Motor neuron (in vitro differentiated cells): ENCODE results near the gene TRIM49D1. TPM values are rescaled to one million over a fixed set of nuclear protein-coding genes. Genes with fewer than 3 reads are reported as not detected.
"Not testable (repeated sequence)": the region's sequence is repeated elsewhere in the genome, so short reads cannot be mapped to it uniquely, and the experiment has no call there.

Source experiments
- ATAC-seq, 8 experiments: fragments of 200-7000 bp; cut with Tn5 transposase; replicated peaks in 6 of 8; 2 replicates each; pipeline ENCODE4 v1.8.0; 2021; ENCODE audit warnings: mild to moderate bottlenecking in 8 of 8, moderate library complexity in 8 of 8
- H3K27ac ChIP-seq, 2 donors: fragments of 250-450 bp; sonication (Bioruptor Pico); 2 replicates each; pipeline ENCODE4 v1.9.0; 2021; ENCODE audit warnings: antibody characterized with exemption in 2 of 2, mild to moderate bottlenecking in 2 of 2, moderate library complexity in 1 of 2
- H3K4me1 ChIP-seq, 2 donors: fragments of 250-450 bp; sonication (Bioruptor Pico); replicated peaks in 1 of 2; 2 replicates each; pipeline ENCODE4 v1.6.1; 2021; ENCODE audit warnings: antibody characterized with exemption in 2 of 2, mild to moderate bottlenecking in 2 of 2, moderate library complexity in 1 of 2
- H3K4me3 ChIP-seq, 5 donors: fragments of 250-450 bp; sonication (Bioruptor Pico); 2 replicates each; pipeline ENCODE4 v1.9.0; 2021; ENCODE audit warnings: antibody characterized with exemption in 5 of 5, mild to moderate bottlenecking in 5 of 5, moderate library complexity in 4 of 5
- WGBS, 10 experiments: fragments of 450-650 bp; shearing (Covaris generic); methylation state at CpG; one replicate each; pipeline ENCODE4 v1.0.0; 2022; 5-methylcytosine and 5-hydroxymethylcytosine counted together
- in situ Hi-C, 9 experiments: fragments of 400-800 bp; cut with MboI; loops; one replicate each; pipeline ENCODE4 v1.15.0; 2021; ENCODE audit warnings: low sequenced_read_pairs in 9 of 9, low pct_unique_long_range_greater_than_20kb in 2 of 9; ENCODE audit not compliant: unreplicated experiment in 9 of 9
- total RNA-seq, 8 experiments: library from RNA; unstranded; fragments of 300-600 nt; gene quantifications; 2 replicates each; pipeline versions ENCODE4 v1.2.3 to v1.2.4, GENCODE V29; 2022

The TRIM49D1 gene, protein sequence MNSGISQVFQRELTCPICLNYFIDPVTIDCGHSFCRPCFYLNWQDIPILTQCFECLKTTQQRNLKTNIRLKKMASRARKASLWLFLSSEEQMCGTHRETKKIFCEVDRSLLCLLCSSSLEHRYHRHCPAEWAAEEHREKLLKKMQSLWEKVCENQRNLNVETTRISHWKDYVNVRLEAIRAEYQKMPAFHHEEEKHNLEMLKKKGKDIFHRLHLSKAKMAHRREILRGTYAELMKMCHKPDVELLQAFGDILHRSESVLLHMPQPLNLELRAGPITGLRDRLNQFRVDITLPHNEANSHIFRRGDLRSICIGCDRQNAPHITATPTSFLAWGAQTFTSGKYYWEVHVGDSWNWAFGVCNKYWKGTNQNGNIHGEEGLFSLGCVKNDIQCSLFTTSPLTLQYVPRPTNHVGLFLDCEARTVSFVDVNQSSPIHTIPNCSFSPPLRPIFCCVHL
- under 1 TPM in 1 of 8 experiments, not detected in 7; 0.14 TPM for total RNA-seq

DNA sequence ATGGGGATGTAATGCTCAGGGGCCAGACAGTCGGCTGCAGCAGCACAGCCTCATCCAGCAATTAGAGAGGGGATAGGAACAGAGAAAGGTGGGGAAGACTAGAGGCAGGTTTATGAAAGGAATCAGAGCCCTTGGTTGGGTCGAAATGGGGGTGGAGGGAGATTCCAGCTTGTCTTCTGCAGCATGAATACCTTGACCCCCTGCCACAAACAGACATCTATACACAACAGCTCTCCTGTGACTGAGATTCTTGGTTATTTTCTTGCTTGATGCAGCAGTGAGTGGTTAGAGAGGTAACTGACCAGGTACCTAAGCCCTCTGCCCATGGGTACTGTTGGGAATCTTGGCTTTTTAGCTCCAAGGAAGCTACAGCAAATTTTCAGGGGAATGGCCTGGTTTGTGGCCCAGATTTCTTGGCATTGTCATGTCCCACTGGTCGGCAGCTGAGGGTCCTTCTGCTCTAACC is at the start of gene TRIM49D1:
Gene TRIM49D1 (minus strand): TSS at position 51 of the 466 bp plus-strand sequence. CDS start 4,535 bp downstream, outside the sequence.
- Histone ChIP-seq H3K27ac (no peak within 1 kb of the TSS), H3K4me3 (no peak within 1 kb of the TSS), H3K4me1 (no peaks in the 10 kb centered on the region)
- ATAC-seq = no peak
- in situ Hi-C loops = no loop called here
- 13 to 88% (median 57%) methylated on average over 1 to 2 of the region's 3 CpGs; no CpG with 5 or more reads in 5 of the 10 experiments for WGBS, 10 experiments

DNA sequence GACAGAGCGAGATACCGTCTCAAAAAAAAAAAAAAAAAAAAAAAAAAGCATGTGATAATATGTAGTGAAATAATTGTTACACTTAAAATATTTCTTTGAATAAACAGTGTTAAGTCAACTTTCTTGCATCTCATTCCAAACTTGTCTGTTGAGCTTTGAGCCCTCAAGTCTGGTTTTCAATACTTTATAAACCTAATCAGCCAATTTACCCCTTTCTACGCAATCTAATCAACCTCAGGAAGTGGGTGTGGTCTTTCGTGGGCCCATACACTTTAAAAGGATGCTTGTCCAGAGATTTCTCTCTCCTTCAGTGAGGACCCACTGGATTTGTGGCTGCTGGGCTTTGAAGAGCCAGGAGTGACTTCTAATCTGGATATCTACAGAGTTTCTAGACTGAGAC is 43.7 kb upstream of the TRIM49D1 start, which contains the start of gene TRIM64:
Gene TRIM64 (plus strand): TSS at position 301 of the 400 bp plus-strand sequence. CDS start 2,467 bp downstream, outside the sequence.
- in situ Hi-C loops, ATAC-seq: not testable (repeated sequence)

GRCh38 chr11:89960833-89961232 is 38.8 kb upstream of the TRIM49D1 start:
- peak in 2 of 8 experiments; percentile 46 to 63 for ATAC-seq
- H3K4me3 ChIP-seq, in situ Hi-C loops, H3K27ac ChIP-seq, H3K4me1 ChIP-seq: not testable (repeated sequence)
- whole genome bisulfite sequencing, 10 experiments = no CpG with 5 or more reads among the region's 6 CpGs

More for the DNA sequence above, 43.7 kb upstream of the TRIM49D1 start, which contains the start of gene TRIM64:
- no CpG with 5 or more reads among the region's 4 CpGs for WGBS, 10 experiments
- not testable (repeated sequence) for H3K4me3 ChIP-seq, H3K4me1 ChIP-seq, H3K27ac ChIP-seq

- in situ Hi-C loops = not testable (repeated sequence)
- WGBS, 10 experiments = no CpG with 5 or more reads among the region's 6 CpGs
Measured at GRCh38 chr11:89923764-89924163, 1.7 kb upstream of the TRIM49D1 start, which contains the start of gene TRIM49D2. Gene TRIM49D2 (plus strand): TSS chr11:89924064. CDS start chr11:89926762, 2,698 bp downstream.

GRCh38 chr11:89900809-89901208 is 21.2 kb downstream of the TRIM49D1 start:
- ATAC-seq, H3K4me1 ChIP-seq, H3K27ac ChIP-seq, in situ Hi-C loops, H3K4me3 ChIP-seq: not testable (repeated sequence)
- WGBS, 10 experiments = no CpG with 5 or more reads among the region's 14 CpGs

More at GRCh38 chr11:89923764-89924163, 1.7 kb upstream of the TRIM49D1 start, which contains the start of gene TRIM49D2:
- ATAC-seq, H3K27ac ChIP-seq, H3K4me3 ChIP-seq, H3K4me1 ChIP-seq: not testable (repeated sequence)

- H3K4me1 ChIP-seq, H3K27ac ChIP-seq, in situ Hi-C loops, H3K4me3 ChIP-seq: not testable (repeated sequence)
- WGBS, 10 experiments = no CpG with 5 or more reads among the region's 3 CpGs
- ATAC-seq = peak in 2 of 8 experiments; percentile 21 to 46
Measured at GRCh38 chr11:89893245-89893644, 28.8 kb downstream of the TRIM49D1 start.

DNA sequence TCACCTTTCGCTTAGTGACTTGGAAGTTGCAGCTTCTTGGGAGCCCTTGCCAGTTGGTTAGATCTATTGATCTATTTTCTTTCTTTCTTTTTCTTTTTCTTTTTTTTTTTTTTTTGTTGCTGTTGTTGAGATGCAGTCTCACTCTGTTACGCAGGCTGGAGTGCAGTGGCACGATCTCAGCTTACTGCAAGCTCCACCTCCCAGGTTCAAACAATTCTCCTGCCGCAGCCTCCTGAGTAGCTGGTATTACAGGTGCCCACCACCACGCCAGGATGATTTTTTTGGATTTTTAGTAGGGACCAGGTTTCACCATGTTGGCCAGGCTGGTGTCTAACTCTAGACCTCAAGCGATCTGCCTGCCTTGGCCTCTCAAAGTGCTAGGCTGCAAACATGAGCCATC is 44.5 kb downstream of the TRIM49D1 start:
- WGBS, 10 experiments = 30% methylated on average over 2 of the region's 6 CpGs; no CpG with 5 or more reads in 9 of the 10 experiments
- H3K4me3 ChIP-seq, in situ Hi-C loops, H3K27ac ChIP-seq, H3K4me1 ChIP-seq, ATAC-seq: not testable (repeated sequence)

DNA sequence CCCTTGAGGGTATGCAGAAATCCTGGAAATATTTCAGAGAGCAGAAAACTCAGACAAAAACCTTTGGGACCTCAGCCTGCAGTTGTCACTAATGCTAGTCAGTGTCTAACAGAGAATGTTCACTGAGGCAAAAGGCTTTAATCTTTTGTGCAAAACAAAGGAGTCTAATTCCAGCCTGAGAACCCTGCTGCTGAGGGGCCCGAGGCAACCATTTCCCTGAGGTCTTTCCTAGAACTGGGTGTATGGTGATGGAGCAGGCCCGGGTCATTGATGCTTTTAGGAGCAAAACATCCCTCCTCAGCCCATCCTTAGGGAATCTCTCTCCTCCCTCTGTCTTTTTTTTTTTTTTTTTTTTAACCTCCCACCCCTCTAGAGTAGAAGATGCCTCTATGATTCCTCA is 49.5 kb downstream of the TRIM49D1 start:
- H3K4me1 ChIP-seq, in situ Hi-C loops, H3K27ac ChIP-seq, ATAC-seq, H3K4me3 ChIP-seq: not testable (repeated sequence)
- 8 to 50% methylated on average over 1 to 2 of the region's 2 CpGs; no CpG with 5 or more reads in 8 of the 10 experiments for WGBS, 10 experiments

DNA sequence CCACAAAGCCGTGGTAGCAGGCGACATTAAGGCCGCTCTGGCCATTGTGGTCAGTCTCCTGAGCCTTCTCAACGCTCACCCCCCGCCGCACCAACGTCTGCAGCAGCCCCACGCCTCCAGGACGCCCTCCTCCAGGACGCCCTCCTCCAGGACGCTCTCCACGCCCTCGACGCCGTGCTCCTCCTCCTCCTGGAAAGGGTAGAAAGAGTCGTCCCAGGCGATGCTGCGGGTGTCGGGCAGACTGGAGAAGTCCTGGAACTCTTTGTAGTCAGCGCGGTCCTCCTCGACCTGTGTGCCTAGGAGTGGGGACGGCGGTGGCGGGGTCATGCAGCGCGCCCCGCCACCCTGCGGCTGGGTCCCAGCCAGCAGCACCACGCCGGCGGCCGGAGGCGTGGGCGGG is 56.8 kb downstream of the TRIM49D1 start:
- WGBS, 10 experiments = no CpG with 5 or more reads among the region's 35 CpGs
- H3K27ac ChIP-seq, ATAC-seq, H3K4me1 ChIP-seq, in situ Hi-C loops, H3K4me3 ChIP-seq: not testable (repeated sequence)

GRCh38 chr11:89863906-89864704 is 57.9 kb downstream of the TRIM49D1 start:
- H3K4me1 ChIP-seq, in situ Hi-C loops, H3K27ac ChIP-seq, H3K4me3 ChIP-seq, ATAC-seq: not testable (repeated sequence)
- 100% methylated on average over 1 of the region's 66 CpGs; no CpG with 5 or more reads in 9 of the 10 experiments for WGBS, 10 experiments
